KMS-11 (cell line): ENCODE data around the gene MOCS1.

Source experiments
- H2AFZ ChIP-seq: fragments of 200-600 bp; sonication (generic); 2 replicates; pipeline ENCODE4 v1.6.1; 2016; ENCODE audit warnings: antibody characterized with exemption, mixed run types, low read depth
- H3K27ac ChIP-seq: fragments of 200-600 bp; sonication (generic); 2 replicates; pipeline ENCODE4 v1.6.1; 2016; ENCODE audit warnings: mild to moderate bottlenecking, mixed run types
- H3K27me3 ChIP-seq: fragments of 200-600 bp; sonication (generic); 2 replicates; pipeline ENCODE4 v1.6.1; 2017; ENCODE audit warnings: mild to moderate bottlenecking, low read depth, mixed run types, moderate library complexity; ENCODE audit not compliant: insufficient read depth
- H3K36me3 ChIP-seq: fragments of 200-600 bp; sonication (generic); 2 replicates; pipeline ENCODE4 v1.6.1; 2017; ENCODE audit warnings: mild to moderate bottlenecking, mixed run types; ENCODE audit not compliant: insufficient read depth
- H3K4me1 ChIP-seq: fragments of 200-600 bp; sonication (generic); 2 replicates; pipeline ENCODE4 v1.6.1; 2016; ENCODE audit warnings: mild to moderate bottlenecking, low read depth, mixed run types; ENCODE audit not compliant: poor library complexity, severe bottlenecking
- H3K4me2 ChIP-seq: fragments of 200-600 bp; sonication (generic); 2 replicates; pipeline ENCODE4 v1.7.0; 2016; ENCODE audit warnings: mild to moderate bottlenecking, mixed run types
- H3K4me3 ChIP-seq: fragments of 200-600 bp; sonication (generic); IDR thresholded peaks from 2 replicates; pipeline ENCODE4 v1.6.1; 2017; ENCODE audit warnings: low read depth, low read length, mixed read lengths; ENCODE audit not compliant: insufficient read depth
- H3K79me2 ChIP-seq: fragments of 200-600 bp; sonication (generic); 2 replicates; pipeline ENCODE4 v1.6.1; 2016; ENCODE audit warnings: low read depth, mixed run types; ENCODE audit not compliant: insufficient read depth
- H3K9ac ChIP-seq: fragments of 200-600 bp; sonication (generic); 2 replicates; pipeline ENCODE4 v1.6.1; 2016; ENCODE audit warnings: mild to moderate bottlenecking, mixed run types
- H4K20me1 ChIP-seq: fragments of 200-600 bp; sonication (generic); 2 replicates; pipeline ENCODE4 v1.6.1; 2016; ENCODE audit warnings: mild to moderate bottlenecking, mixed run types; ENCODE audit not compliant: insufficient read depth
- TF ChIP-seq, protein P1 (sequence below): fragments of 200-600 bp; sonication (generic); conservative IDR thresholded peaks from 2 replicates; pipeline ENCODE4 v1.6.1; 2017; ENCODE audit warnings: low read depth, mild to moderate bottlenecking, antibody characterized with exemption, low read length, moderate library complexity, mixed read lengths

The MOCS1 gene

GRCh38 chr6:39899554-39900295 is 34.5 kb downstream of the MOCS1 start:
- TF ChIP-seq, protein P1, sequence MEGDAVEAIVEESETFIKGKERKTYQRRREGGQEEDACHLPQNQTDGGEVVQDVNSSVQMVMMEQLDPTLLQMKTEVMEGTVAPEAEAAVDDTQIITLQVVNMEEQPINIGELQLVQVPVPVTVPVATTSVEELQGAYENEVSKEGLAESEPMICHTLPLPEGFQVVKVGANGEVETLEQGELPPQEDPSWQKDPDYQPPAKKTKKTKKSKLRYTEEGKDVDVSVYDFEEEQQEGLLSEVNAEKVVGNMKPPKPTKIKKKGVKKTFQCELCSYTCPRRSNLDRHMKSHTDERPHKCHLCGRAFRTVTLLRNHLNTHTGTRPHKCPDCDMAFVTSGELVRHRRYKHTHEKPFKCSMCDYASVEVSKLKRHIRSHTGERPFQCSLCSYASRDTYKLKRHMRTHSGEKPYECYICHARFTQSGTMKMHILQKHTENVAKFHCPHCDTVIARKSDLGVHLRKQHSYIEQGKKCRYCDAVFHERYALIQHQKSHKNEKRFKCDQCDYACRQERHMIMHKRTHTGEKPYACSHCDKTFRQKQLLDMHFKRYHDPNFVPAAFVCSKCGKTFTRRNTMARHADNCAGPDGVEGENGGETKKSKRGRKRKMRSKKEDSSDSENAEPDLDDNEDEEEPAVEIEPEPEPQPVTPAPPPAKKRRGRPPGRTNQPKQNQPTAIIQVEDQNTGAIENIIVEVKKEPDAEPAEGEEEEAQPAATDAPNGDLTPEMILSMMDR: no peak
- Histone ChIP-seq H3K79me2 (no peaks in the 10 kb centered on the region), H3K9ac (no peak overlapping the region), H3K36me3 (no peaks in the 10 kb centered on the region), H3K27ac (no peak overlapping the region), H3K4me3 (no peak overlapping the region), H2AFZ (no peak overlapping the region), H3K4me2 (no peak overlapping the region), H3K4me1 (no peaks in the 10 kb centered on the region), H3K27me3 (no peaks in the 10 kb centered on the region), H4K20me1 (no peaks in the 10 kb centered on the region)

GRCh38 chr6:39898625-39899024 is 35.6 kb downstream of the MOCS1 start:
- H3K27ac ChIP-seq: no peak overlapping the region
- H4K20me1 ChIP-seq: no peaks in the 10 kb centered on the region
- no peaks in the 10 kb centered on the region for H3K79me2 ChIP-seq
- no peak overlapping the region for H3K4me3 ChIP-seq
- TF ChIP-seq, protein P1: no peak
- H3K4me2 ChIP-seq: no peak overlapping the region
- no peaks in the 10 kb centered on the region for H3K27me3 ChIP-seq
- no peak overlapping the region for H2AFZ ChIP-seq
- H3K9ac ChIP-seq: no peak overlapping the region
- no peaks in the 10 kb centered on the region for H3K36me3 ChIP-seq
- H3K4me1 ChIP-seq: no peaks in the 10 kb centered on the region

GRCh38 chr6:39897698-39898097 is 36.6 kb downstream of the MOCS1 start:
- H3K4me3 ChIP-seq: no peak overlapping the region
- H3K4me2 ChIP-seq: no peak overlapping the region
- no peak overlapping the region for H3K27ac ChIP-seq
- no peak overlapping the region for H3K9ac ChIP-seq
- H2AFZ ChIP-seq: no peak overlapping the region
- H3K79me2 ChIP-seq: no peaks in the 10 kb centered on the region
- TF ChIP-seq, protein P1: no peak
- H3K4me1 ChIP-seq: no peaks in the 10 kb centered on the region
- H3K36me3 ChIP-seq: no peaks in the 10 kb centered on the region
- no peaks in the 10 kb centered on the region for H4K20me1 ChIP-seq
- H3K27me3 ChIP-seq: no peaks in the 10 kb centered on the region

GRCh38 chr6:39896701-39897100 is 37.6 kb downstream of the MOCS1 start:
- Histone ChIP-seq H3K9ac (no peak overlapping the region), H3K4me1 (no peaks in the 10 kb centered on the region), H3K79me2 (no peaks in the 10 kb centered on the region), H3K27ac (no peak overlapping the region), H3K36me3 (no peaks in the 10 kb centered on the region), H2AFZ (no peak overlapping the region), H4K20me1 (no peaks in the 10 kb centered on the region), H3K4me2 (no peak overlapping the region), H3K27me3 (no peaks in the 10 kb centered on the region), H3K4me3 (no peak overlapping the region)
- TF ChIP-seq, protein P1: no peak
